SW480 (cell line): ENCODE results near the gene ANXA4.
"Not testable (repeated sequence)": the region's sequence is repeated elsewhere in the genome, so short reads cannot be mapped to it uniquely, and the experiment has no call there.

ENCODE experiments used
- DNase-seq: peaks from one replicate; pipeline ENCODE4 v3.0.0-alpha.2; 2016; ENCODE audit warnings: low spot score

ANXA4 gene

DNA sequence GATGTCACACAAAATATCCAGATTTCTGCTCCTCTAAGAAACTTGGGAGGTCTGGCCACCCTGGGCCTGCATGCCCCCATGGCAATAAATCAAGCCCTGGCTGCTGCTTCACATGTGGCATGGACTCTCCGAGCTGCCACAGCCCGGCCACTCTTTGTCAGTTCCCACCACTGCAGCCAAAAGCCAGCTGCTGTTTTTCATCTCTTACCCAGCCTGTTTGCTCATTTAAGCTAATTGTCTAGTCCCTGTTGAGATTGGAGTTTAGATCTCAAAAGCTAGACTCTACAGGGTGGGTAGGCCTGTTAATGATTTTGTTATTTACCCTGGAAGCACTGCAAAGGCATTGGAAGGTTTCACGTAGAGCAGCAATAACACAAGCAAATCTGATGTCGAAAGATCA lies 20.9 kb upstream of the ANXA4 start:
- no peak for DNase-seq

DNA sequence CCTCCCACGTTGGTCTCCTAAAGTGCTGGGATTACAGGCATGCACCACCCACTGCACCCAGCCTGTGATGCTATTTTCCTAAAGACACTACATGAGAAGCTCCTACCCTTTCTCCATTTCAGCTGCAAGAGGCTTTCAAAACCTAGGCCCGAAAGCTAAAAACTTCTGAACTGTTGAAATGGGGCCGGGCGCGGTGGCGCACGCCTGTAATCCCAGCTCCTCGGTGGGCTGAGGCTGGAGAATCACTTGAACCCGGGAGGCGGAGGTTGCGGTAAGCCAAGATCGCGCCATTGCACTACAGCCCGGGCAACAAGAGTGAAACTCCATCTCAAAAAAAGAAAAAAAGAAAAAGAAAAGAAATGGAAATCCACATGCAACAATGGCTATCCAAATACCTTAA lies 18.1 kb upstream of the ANXA4 start:
- no peak for DNase-seq

DNA sequence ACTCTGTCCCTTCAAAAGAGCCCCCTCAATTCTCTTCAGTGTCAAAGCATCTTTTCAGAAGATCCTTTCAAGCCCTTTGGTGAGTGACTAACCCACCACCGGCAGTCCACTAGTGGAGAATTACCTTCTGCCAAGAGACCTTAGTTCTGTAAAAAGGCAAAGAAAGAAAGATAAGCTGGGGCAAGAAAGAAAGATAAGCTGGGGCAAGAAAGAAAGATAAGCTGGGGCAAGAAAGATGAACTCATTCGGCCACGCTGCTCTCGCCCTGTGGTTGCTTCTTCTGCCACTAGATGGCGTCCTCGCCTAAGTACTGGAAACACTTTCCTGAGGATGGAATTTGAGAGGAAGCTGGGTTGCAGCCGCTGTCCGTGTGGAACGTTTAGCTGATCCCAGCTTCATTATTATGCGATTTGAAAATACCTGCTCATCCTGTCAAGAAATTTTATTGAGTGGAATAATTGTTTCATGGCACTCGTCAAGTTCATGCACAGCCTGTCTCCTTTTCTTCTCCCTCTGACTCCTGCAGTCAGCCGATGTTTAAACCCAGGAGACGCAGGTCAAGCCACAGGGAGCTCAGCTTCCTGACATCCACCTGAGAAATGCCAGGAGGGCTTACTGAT lies 17.3 kb upstream of the ANXA4 start:
- DNase-seq, result peak; percentile 83

DNA sequence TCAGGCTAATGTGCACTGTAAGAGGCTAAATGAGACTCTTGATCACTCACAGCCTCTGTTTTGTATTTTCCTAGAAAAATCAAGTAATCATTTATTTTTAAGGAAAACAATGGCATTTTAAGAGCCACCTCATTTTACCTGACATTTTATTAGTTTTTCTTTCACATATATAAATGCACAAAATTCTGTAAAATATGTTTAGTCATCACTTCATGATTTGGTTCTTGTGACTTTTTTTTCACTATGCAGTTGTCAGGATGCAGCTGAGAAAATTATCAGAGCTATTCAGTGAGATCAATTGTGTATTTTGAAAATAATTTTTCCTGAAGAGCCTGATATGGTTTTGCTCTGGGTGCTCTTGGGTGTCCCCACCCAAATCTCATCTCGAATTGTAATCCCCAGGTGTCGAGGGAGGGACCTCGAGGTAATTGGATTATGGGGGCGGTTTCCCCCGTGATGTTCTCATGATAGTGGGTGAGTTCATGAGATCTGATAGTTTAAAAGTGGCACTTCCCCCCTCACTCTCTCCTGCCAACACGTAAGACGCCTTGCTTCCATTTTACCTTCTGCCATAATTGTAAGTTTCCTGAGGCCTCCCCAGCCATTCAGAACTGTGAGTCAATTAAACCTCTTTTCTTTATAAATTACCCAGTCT lies 16.1 kb upstream of the ANXA4 start:
- no peak for DNase-seq

DNA sequence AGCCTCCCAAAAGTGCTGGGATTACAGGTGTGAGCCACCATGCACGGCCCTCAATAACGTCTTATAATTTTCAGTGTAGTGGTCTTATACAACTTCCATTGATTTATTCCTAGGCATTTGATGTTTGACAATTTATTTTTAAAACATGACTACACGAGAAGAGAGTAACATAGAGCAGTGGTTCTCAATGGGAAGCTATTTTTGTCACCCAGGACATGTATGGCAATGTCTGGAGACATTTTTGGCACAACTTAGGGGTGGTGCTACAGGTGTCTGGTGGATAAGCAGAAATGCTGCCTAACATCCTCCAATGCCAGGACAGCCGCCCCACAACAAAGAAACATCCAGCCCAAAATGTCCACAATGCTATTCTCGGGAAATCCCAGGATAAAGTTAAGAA lies 12.7 kb upstream of the ANXA4 start:
- DNase-seq, result no peak

DNA sequence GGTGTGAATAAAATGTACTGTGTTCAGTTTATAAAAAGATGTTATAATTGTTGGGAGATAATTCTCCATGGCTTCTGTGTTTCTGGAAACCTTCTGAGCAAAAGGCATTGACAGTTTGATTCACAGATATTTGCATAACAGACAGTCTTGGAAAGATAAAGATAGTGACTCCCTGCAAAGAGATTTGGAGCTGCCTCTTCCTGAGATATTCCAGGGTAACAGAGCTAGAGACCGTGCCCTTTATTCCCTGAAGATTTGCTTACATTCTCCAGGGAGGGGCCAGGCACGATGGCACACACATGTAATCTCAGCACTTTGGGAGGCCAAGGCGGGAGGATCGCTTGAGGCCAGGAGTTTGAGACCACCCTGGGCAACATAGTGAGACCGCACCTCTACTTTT lies 12.2 kb upstream of the ANXA4 start:
- DNase-seq, result no peak

DNA sequence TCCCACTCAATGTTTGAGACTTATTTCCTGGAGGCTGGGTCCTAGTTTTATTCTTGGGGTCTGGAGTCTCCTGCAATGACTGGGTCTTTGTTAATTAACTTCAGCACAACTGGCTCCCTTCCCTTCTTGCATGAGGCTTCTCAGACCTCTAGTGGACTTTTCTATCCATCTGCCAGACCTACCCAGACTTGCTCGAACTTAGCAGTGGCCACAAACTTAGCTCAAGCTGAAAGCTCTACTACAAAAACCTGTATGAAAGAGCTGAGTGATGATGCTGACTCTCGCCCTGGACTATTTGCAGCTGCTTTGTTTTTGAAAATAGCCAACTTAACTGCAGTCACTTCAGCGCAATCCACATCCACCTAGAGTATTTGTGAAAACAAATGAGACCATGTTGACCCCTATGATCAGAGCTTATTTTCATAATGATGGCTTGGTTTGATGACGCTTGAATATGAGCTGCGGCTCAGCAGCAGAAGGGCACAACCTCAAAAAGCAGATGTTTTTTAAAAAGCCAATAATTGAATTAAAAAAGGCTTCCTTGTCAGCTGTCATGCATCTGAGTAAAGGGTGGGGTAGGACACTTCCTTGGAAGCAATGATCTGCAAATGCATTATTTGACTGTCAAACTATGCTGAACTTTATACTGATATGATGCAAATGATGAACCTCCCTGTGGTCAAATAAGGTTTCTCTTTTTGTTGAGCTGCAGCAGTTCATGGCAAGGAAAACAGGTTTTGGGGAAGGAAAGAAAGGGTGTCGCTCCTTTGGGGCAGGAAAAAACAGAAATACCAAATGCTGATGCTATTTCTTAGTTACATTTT lies 10.6 kb upstream of the ANXA4 start:
- no peak for DNase-seq

DNA sequence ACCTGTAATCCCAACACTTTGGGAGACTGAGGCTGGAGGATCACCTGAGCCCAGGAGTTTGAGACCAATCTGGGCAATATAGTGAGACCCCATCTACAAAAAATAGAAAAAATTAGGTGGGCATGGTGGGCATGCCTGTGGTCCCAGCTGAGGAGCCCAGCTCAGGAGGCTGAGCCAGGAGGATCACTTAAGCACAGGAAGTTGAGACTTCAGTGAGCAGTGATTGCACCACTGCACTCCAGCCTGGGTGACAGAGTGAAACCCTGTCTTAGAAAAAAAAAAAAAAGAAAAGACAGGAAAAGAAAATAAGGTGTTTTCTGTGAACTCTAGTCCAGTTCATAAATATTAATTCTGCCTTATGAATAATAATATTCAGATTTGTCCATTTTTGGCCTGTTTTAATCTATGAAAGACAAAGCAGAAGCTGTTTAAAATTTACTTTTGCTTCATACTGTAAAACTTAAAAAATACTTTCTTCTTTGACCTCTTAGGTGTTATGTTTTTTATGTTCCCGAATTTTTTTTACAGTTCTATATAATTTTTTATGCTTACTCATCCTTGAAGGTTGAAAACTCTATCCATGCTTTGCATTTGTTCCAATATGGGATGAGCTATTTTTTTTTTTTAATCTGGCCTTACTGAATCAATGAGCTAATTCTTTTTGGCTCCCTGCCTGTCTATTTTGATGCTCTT lies 8.4 kb upstream of the ANXA4 start:
- no peak for DNase-seq

DNA sequence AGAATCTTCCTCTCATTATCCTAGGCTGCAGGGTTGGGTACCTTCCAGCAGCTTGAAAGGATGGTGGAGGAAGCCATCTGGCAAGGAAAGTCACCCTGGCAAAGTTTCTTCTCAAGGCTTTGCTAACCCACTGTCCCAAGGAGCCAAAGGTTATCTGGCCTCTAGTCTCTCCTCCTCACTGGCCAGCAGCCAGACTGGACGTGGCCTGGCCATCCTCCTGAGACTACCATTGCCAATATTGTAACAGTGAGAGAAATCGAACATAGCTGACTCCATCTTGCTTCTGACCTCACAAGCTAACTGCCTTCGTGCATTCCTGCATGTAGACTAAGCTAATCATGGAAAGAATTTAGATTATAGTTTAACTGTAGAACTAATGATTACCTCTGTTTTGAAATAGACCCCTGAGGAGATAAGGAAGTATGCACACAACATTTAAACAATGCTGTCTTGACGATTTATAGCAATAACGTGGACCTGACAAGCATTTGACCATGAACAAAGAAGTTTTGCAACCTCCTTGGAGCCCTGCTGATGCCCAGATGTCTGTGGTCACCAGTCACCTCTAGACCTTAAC lies 7.8 kb upstream of the ANXA4 start:
- DNase-seq, result no peak

DNA sequence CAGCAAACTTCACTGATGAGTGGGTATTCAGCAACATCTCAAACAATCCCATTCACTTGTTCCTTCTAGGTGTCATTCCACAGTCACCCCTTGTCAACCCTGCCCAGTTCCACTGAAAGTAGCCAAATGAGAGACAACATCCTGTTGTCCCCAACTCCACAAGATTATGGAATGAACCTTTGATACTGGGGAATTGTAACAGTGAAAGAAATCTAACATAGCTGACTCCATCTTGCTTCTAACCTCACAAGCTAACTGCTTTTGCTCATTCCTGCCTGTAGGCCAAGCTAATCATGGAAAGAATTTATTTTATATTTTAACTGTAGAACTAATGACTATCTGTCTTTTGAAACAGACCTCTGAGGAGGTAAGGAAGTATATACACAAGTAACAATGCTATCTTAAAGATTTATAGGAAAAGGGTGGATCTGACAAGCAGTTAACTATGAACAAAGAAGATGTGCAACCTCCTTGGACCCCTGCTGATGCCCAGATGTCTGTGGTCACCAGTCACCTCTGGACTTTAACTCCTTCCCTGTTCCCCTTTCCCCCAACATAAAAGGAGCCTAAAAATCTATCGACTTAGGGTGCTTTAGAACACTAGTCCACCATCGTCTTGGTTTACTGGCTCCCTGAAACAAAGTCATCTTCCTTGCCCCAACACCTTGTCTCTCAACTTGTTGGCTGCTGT lies 6.9 kb upstream of the ANXA4 start:
- DNase-seq, result no peak

DNA sequence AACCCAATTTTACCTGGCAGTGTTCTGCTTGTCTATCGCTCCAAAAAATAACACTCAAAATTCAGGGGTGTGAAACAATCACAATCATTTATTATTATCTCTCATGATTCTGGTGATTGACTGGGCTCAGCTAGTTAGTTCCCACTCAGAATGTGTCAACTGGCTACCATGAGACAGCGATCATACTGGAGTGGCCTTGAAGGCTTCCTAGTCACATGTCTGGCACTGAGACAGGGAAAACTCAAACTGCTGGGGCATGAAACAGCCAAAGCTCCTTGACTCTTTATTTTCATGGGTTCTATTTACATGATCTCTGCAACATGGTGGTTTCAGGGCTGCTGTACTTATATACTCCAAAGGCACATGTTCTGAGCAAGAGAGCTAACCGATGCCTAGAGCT lies 6.2 kb upstream of the ANXA4 start:
- DNase-seq, result no peak

DNA sequence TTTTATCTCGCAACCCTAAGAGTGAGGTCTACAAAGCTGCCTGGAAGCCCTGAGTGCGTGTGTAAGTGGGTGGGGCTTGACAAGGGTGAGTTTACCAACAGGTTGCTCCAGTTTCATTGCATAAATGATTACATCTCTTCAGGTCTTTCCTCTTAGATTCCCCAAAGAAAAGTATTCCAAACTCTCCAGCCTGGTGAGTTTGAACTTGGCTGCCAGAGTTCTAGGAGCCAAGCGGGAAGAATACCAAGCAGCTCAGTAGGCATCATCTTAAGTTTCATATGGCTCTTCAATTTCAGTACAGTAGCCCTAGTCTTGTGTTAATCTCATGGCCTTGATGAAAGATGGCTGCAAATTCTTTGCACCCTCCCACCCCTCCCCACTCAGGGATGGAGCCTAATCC lies 3.8 kb upstream of the ANXA4 start:
- DNase-seq, result not testable (repeated sequence)

DNA sequence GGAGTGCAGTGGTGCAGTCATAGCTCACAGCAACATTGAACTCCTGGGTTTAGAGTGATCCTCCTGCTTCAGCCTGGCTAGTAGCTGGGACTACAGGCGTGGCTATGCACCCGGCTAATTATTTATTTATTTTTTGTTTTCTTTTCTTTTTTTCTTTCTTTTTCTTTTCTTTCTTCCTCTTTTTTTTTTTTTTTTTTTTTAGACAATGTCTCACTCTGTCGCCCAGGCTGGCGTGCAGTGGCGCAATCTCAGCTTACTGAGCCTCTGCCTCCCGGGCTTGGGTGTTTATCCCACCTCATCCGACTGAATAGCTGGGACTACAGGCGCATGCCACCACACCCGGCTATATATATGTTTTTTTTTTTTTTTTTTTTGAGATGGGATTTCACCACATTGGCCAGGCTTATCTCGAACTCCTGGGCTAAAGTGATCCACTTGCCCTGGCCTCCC lies 1.4 kb upstream of the ANXA4 start:
- no peak for DNase-seq

DNA sequence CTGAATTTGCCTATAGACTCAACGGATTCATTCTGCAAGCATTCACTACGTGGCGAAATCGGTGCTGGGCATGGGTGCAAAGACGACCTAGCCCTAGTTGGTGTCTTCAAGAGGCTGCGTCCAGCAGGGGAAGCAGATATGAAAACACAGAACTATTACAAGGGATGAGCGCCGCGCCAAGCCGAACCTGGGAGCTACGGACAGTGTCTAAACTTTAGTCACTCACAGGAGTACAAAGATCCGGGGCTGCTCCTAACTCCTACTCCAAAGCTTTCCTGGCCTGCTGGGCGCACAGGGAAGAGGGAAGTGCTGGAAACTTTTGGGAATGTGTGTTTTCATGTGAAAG lies 732 bp upstream of the ANXA4 start:
- DNase-seq, result peak; percentile 88

DNA sequence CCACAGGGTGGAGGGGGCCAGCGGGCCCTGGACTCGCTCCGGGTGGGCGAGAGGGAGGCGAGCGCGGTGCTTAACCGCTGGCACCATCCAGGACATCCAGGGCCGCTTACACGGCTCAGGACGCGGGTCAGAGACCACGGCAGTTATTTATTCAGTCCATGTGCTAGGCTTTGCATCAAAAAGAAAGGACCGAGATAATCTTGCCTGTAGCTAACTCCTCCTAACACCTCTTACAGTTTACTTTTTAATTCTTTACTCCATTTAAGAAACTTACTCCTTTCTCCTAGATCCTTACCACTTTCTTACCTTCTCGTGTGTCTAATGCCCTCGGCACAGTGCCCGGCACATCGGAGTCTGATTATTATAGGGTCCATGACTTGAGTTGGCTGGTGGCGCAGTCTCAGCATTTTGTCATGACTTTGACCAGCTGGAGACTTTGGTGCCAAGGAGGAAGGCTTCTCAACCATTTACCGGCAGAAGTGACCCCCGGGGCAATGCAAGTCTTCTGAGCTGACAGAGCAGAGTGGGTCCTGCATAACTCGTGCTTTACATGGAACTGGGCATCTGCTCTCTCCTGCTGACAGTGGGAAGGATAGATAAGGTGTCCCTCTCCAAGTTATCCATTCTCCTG lies 503 bp downstream of the ANXA4 start:
- DNase-seq, result peak; percentile 33

DNA sequence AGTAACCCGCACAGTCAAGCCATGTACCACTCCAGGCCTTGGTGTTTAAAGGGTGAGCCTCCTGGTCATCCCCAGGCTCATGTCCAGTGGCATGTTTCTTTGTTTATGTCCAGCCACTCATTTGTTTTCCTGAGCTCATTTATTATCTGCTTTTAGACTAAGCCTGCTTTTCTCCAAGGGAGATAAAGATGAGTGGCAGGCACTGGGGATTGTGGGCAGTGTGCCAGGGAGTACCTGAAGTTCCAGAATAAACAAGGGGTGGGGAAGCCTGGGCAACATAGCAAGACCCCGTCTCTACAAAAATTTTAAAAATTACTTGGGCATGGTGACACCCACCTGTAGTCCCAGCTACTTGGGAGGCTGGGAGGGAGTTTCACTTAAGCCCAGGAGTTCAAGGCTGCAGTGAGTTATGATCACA lies 1.9 kb downstream of the ANXA4 start:
- DNase-seq, result no peak

DNA sequence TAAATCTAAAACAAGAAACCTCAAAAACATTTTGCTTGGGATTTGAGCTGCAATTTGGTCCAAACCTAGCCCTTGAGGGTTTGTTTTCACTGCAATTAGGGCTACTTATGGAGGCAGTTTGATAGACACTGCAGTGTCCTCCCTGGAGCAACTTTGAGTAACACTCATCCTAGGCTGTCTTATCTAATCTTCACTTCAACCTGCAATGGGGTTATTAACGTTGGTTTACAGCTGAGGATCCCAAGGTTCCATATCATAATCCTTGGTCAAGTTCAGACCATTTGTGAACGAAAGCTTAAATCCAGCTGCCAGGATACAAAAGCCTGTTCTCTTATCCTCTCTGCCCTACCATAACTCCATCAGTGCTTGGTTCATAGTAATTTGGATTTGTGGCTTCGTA lies 2.5 kb downstream of the ANXA4 start:
- no peak for DNase-seq

DNA sequence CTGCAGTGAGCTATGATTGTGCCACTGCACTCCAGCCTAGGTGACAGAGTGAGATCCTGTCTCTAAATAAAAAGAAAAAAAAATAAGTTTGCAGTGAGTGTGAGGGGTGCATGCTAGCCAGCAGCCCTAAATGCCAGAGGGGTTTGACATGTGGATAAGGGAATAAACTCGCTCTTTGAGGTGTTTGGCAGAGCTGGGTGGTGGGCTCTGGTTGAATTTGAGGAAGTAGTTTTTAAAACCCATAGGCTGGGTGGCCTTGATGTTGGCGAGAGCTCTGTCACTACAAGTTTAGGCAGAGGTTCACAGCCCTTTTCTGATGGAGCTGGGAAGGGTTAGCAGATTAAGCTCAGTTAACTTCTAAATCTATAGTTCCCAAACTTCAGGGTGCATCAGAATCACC lies 3.1 kb downstream of the ANXA4 start:
- DNase-seq, result no peak

DNA sequence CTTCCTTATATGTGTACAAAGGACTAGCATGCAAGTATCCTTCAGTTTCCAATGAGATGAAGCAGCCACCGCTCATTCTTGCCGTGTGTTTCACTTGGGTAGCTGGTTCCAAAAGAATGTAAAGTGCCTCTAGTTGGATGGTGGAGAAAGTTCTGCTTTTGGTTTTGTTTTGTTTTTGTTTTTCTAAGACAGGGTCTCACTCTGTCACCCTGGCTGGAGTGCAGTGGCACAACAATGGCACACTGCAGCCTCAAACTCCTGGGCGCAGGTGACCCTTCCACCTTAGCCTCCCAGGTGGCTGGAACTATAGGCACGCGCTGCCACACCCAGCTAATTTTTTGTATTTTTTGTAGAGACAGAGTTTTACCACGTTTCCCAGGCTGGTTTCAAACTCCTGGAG lies 8.3 kb downstream of the ANXA4 start:
- DNase-seq, result no peak

DNA sequence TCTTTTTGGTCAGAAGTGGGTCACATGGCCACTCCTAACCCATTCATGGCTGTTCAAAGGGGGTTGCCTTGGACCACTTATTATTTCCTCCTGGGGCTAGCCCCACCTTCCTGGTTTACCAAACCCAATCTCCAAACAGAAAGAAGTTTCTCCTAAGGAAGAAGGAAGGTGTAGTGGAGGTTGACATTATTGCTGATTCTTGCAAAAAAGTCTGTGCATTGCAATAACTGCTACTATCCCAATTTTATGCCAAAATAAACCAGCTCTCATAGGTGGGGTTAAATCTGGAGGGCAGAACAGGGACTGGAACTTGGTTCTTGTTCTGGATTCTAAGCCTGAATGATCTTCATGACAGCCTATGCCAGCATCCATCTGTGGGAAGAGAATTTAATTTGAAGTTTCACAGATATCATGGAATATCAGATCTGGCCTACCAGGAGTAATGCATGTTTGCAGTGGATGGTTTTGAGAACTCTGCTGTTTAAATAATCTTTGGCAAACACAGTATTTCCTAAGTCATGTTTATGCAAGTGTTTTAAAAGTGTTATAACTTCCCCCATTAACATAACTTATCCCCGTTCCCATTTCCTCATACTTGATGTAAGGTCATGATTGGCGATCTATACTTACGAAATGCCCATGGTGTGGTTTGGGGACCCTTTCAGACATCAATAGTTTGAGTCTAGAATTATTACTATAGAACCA lies 11.9 kb downstream of the ANXA4 start:
- no peak for DNase-seq

DNA sequence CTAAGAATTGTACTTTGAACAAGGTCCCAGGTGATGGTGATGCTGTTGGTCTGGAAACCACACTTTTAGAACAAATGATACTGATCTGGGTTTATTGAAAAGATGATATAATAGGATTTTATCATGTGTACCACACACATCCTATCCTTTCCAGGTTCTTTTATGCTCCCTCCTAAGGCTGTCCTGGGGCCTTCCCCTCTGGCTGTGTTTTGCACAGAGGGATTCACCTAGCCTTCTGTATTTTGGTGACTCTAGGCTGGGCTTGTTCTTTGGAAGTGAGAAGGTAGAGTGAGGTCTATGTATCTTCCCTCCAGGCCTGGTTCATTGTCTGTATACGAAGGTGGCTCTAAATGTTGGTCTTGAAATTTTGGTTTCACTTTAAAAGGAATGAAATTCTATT lies 12.7 kb downstream of the ANXA4 start:
- no peak for DNase-seq
